Spleen (tissue), 7 donors: ENCODE measurements around the gene ZNF680.

Experiments used
- CTCF ChIP-seq, 11 experiments: fragments of 200-600 bp in 7 of 11; fragments of 450-650 bp in 4 of 11; sonication (generic) in 4 of 11; IDR thresholded peaks in 8 of 11; conservative IDR thresholded peaks in 3 of 11; 1 replicate in 7 of 11; 2 replicates in 4 of 11; pipeline versions ENCODE4 v1.4.0 to v1.8.0; 2016 to 2021; ENCODE audit warnings: antibody characterized with exemption in 11 of 11, inconsistent platforms in 4 of 11, mild to moderate bottlenecking in 1 of 11
- POLR2AphosphoS5 ChIP-seq, 3 donors: sonication (generic); formaldehyde crosslinking; IDR thresholded peaks; one replicate each; pipeline ENCODE4 v1.5.1; 2017; ENCODE audit warnings: antibody characterized with exemption in 3 of 3
- donor health status: DM: no; HTN: no; CAD: no; lungs with moderate emphysema.
- donor health status: DM: no; HTN: no; CAD: no.
- donor health status: DM: no; HTN: no; CAD: no.

DNA sequence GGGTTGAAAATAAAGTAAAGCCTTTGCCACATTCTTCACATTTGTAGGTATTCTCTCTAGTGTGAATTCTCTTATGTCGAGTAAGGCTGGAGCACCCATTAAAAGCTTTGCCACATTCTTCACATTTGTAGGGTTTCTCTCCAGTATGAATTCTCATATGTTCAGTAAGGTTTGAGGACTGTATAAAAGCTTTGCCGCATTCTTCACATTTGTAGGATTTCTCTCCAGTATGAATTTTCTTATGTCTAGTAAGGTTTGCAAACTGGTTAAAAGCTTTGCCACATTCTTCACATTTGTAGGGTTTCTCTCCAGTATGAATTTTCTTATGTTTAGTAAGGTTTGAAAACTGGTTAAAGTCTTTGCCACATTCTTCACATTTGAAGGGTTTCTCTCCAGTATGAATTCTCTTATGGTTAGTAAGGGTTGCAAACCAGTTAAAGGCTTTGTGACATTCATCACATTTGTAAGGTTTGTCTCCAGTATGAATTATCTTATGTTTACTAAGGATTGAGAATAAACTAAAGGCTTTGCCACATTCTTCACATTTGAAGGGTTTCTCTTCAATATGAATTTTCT is 41.4 kb downstream of the ZNF680 start:
- TF ChIP-seq CTCF (IDR thresholded peaks at IDR 0.05 in 8 of 11, conservative IDR thresholded peaks at IDR 0.05 in 3 of 11) (no peak), POLR2AphosphoS5 (IDR thresholded peaks at IDR 0.05) (no peak)
